Loucy (cell line): ENCODE data around the gene ENTREP1.

ENCODE experiments used
- H2AFZ ChIP-seq: fragments of 200-600 bp; sonication (generic); 2 replicates; pipeline ENCODE4 v1.6.0; 2016; ENCODE audit warnings: antibody characterized with exemption, mild to moderate bottlenecking, low read length, moderate library complexity
- H3F3A ChIP-seq: fragments of 200-600 bp; 2 replicates; pipeline ENCODE4 v1.6.0; 2016; ENCODE audit warnings: antibody characterized with exemption, low read depth, mild to moderate bottlenecking
- H3K27me3 ChIP-seq: fragments of 200-600 bp; sonication (generic); 2 replicates; pipeline ENCODE4 v1.6.1; 2014; ENCODE audit warnings: low read length, mild to moderate bottlenecking; ENCODE audit not compliant: insufficient read depth, poor library complexity, severe bottlenecking
- H3K36me3 ChIP-seq: fragments of 200-600 bp; sonication (generic); 2 replicates; pipeline ENCODE4 v1.6.1; 2016; ENCODE audit warnings: low read length; ENCODE audit not compliant: insufficient read depth
- H3K4me1 ChIP-seq: fragments of 200-600 bp; sonication (generic); 2 replicates; pipeline ENCODE4 v1.5.1; 2014; ENCODE audit warnings: low read length, mild to moderate bottlenecking; ENCODE audit not compliant: insufficient read depth, poor library complexity, severe bottlenecking
- H3K4me2 ChIP-seq: fragments of 200-600 bp; sonication (generic); 2 replicates; pipeline ENCODE4 v1.6.0; 2014; ENCODE audit warnings: antibody characterized with exemption, low read length, low read depth, mild to moderate bottlenecking; ENCODE audit not compliant: poor library complexity, severe bottlenecking
- H3K4me3 ChIP-seq: fragments of 200-600 bp; sonication (generic); 2 replicates; pipeline ENCODE4 v1.5.1; 2014; ENCODE audit warnings: low read length, mild to moderate bottlenecking, mixed read lengths; ENCODE audit not compliant: poor library complexity, severe bottlenecking
- H3K79me2 ChIP-seq: fragments of 200-600 bp; sonication (generic); 2 replicates; pipeline ENCODE4 v1.6.1; 2014; ENCODE audit warnings: low read length; ENCODE audit not compliant: insufficient read depth
- H3K9ac ChIP-seq: fragments of 200-600 bp; sonication (generic); 2 replicates; pipeline ENCODE4 v1.6.0; 2014; ENCODE audit warnings: mild to moderate bottlenecking, low read depth, low read length, moderate library complexity; ENCODE audit not compliant: poor library complexity, severe bottlenecking
- H3K9me2 ChIP-seq: fragments of 200-600 bp; sonication (generic); replicated peaks from 2 replicates; pipeline ENCODE4 v1.6.1; 2016; ENCODE audit warnings: low read depth, low read length, mixed read lengths
- H3K9me3 ChIP-seq: fragments of 200-600 bp; sonication (generic); 2 replicates; pipeline ENCODE4 v1.6.1; 2014; ENCODE audit warnings: mild to moderate bottlenecking, antibody characterized with exemption, low read length, low read depth; ENCODE audit not compliant: insufficient read depth
- H4K20me1 ChIP-seq: fragments of 200-600 bp; sonication (generic); 2 replicates; pipeline ENCODE4 v1.6.0; 2014; ENCODE audit warnings: antibody characterized with exemption, low read length, mild to moderate bottlenecking; ENCODE audit not compliant: insufficient read depth, poor library complexity, severe bottlenecking
- CTCF ChIP-seq: fragments of 200-600 bp; sonication (generic); conservative IDR thresholded peaks from 2 replicates; pipeline ENCODE4 v1.5.1; 2014; ENCODE audit warnings: mild to moderate bottlenecking, antibody characterized with exemption, low read length
- EZH2phosphoT487 ChIP-seq: fragments of 200-600 bp; IDR thresholded peaks from 2 replicates; pipeline ENCODE4 v1.6.1; 2018; ENCODE audit warnings: antibody characterized with exemption, mild to moderate bottlenecking, moderate library complexity, borderline replicate concordance

Gene ENTREP1

GRCh38 chr9:69334317-69334716 is 9.3 kb downstream of the ENTREP1 start:
- Histone ChIP-seq H3F3A (no peaks in the 10 kb centered on the region), H3K9me3 (no peaks in the 10 kb centered on the region), H2AFZ (no peak overlapping the region), H3K9ac (no peak overlapping the region), H3K9me2 (no peaks in the 10 kb centered on the region), H3K4me3 (no peak overlapping the region), H3K4me1 (no peaks in the 10 kb centered on the region), H3K36me3 (no peaks in the 10 kb centered on the region), H3K27me3 (no peaks in the 10 kb centered on the region), H4K20me1 (no peaks in the 10 kb centered on the region), H3K79me2 (no peaks in the 10 kb centered on the region), H3K4me2 (no peak overlapping the region)
- TF ChIP-seq EZH2phosphoT487 (no peak), CTCF (no peak)

- H3K4me2 ChIP-seq, result no peak overlapping the region
- no peaks in the 10 kb centered on the region for H3K27me3 ChIP-seq
- TF ChIP-seq CTCF (no peak), EZH2phosphoT487 (no peak)
- no peak overlapping the region for H3K4me3 ChIP-seq
- no peaks in the 10 kb centered on the region for H3K9me2 ChIP-seq
- H2AFZ ChIP-seq, result no peak overlapping the region
- no peaks in the 10 kb centered on the region for H3K9me3 ChIP-seq
- H3K4me1 ChIP-seq, result peaks cover 8% of the 10 kb centered on the region
- H3K36me3 ChIP-seq, result no peaks in the 10 kb centered on the region
- H4K20me1 ChIP-seq, result no peaks in the 10 kb centered on the region
- no peaks in the 10 kb centered on the region for H3K79me2 ChIP-seq
- no peak overlapping the region for H3K9ac ChIP-seq
- no peaks in the 10 kb centered on the region for H3F3A ChIP-seq
These were observed 14.6 kb downstream of the ENTREP1 start for GRCh38 chr9:69339620-69340019.

- Histone ChIP-seq H3K9me2 (no peaks in the 10 kb centered on the region), H3K36me3 (no peaks in the 10 kb centered on the region), H3K4me1 (peaks cover 8% of the 10 kb centered on the region), H3K79me2 (no peaks in the 10 kb centered on the region), H3F3A (no peaks in the 10 kb centered on the region), H3K9me3 (no peaks in the 10 kb centered on the region), H3K27me3 (no peaks in the 10 kb centered on the region), H3K4me2 (no peak overlapping the region), H3K4me3 (no peak overlapping the region), H2AFZ (no peak overlapping the region), H4K20me1 (no peaks in the 10 kb centered on the region), H3K9ac (no peak overlapping the region)
- TF ChIP-seq CTCF, result no peak
- no peak for TF ChIP-seq EZH2phosphoT487
These were observed 15.6 kb downstream of the ENTREP1 start for GRCh38 chr9:69340631-69341030.
